Aorta (tissue), 5 donors: Measurements from ENCODE around the gene MORN3. TPM values are rescaled to one million over a fixed set of nuclear protein-coding genes. Genes with fewer than 3 reads are reported as not detected.

Experiments
- ATAC-seq: fragments of 200-7000 bp; cut with Tn5 transposase; one replicate; pipeline ENCODE4 v1.9.1; 2022; ENCODE audit warnings: moderate library complexity; ENCODE audit not compliant: low FRiP score
- DNase-seq, 2 donors: peaks; one replicate each; pipeline ENCODE4 v3.0.0-alpha.2; 2020
- H3K27ac ChIP-seq, 2 donors: one replicate each; pipeline ENCODE4 v1.5.1; 2013; ENCODE audit warnings: low read length in 2 of 2, mild to moderate bottlenecking in 2 of 2, moderate library complexity in 2 of 2, control low read depth in 1 of 2, inconsistent platforms in 1 of 2, low read depth in 1 of 2
- H3K27me3 ChIP-seq, 2 donors: one replicate each; pipeline ENCODE4 v1.6.1; 2013; ENCODE audit warnings: control low read depth in 1 of 2, low read length in 1 of 2, mild to moderate bottlenecking in 1 of 2, moderate library complexity in 1 of 2; ENCODE audit not compliant: insufficient read depth in 2 of 2, control insufficient read depth in 1 of 2
- H3K36me3 ChIP-seq, 2 donors: one replicate each; pipeline ENCODE4 v1.6.1; 2013; ENCODE audit warnings: control low read depth in 1 of 2, low read length in 1 of 2, mild to moderate bottlenecking in 1 of 2; ENCODE audit not compliant: insufficient read depth in 2 of 2, control insufficient read depth in 1 of 2
- H3K4me1 ChIP-seq, 2 donors: one replicate each; pipeline ENCODE4 v1.6.1; 2013; ENCODE audit warnings: low read length in 2 of 2, control low read depth in 1 of 2, mild to moderate bottlenecking in 1 of 2, moderate library complexity in 1 of 2; ENCODE audit not compliant: insufficient read depth in 2 of 2, control insufficient read depth in 1 of 2
- H3K4me3 ChIP-seq, 2 donors: one replicate each; pipeline ENCODE4 v1.5.1; 2013; ENCODE audit warnings: low read length in 2 of 2, control low read depth in 1 of 2, mild to moderate bottlenecking in 1 of 2
- H3K9me3 ChIP-seq: one replicate; pipeline ENCODE4 v1.6.1; 2013; ENCODE audit warnings: mild to moderate bottlenecking, low read length; ENCODE audit not compliant: control insufficient read depth
- WGBS, 2 donors: extraction: QIAGEN DNeasy Blood & Tissue Kit; methylation state at CpG; one replicate each; pipeline ENCODE4 v1.1.7; 2013; 5-methylcytosine and 5-hydroxymethylcytosine counted together
- intact Hi-C, 2 donors: fragments of 100-400 bp; cut with DNase I; formaldehyde crosslinking; loops; one replicate each; pipeline versions ENCODE4 v1.14.2 to v1.15.0; 2022
- polyA plus RNA-seq, 2 donors: library from polyadenylated mRNA; stranded (reverse); fragments of 200-250 nt; gene quantifications; one replicate each; pipeline ENCODE4 v1.2.3, GENCODE V29; 2013
- total RNA-seq, 2 donors: library from RNA; stranded (reverse); fragmentation: NEBNext Ultra II Directional; extraction: Animal tissue kit (Norgen Biotek cat#: 25700); gene quantifications; one replicate each; pipeline ENCODE4 v1.2.1, GENCODE V29; 2021
- donor health status: healthy with polysubstance abuse.
- donor health status: Bipolar disorder and iron deficiency.
- donor health status: DM: no; HTN: no; CAD: no.
- donor health status: DM: no; HTN: no; CAD: no.
- donor health status: DM: yes; HTN: yes; CAD: no.

Gene MORN3
- total and polyA plus RNA-seq, 4 donors: 0.57 to 1.4 (median 1.3) TPM; not detected in 1

GRCh38 chr12:121610239-121611149, 59.0 kb downstream of the MORN3 start:
- Histone ChIP-seq H3K27me3 (no peaks in the 10 kb centered on the region), H3K4me1 (no peaks in the 10 kb centered on the region), H3K36me3 (no peaks in the 10 kb centered on the region), H3K9me3 (no peaks in the 10 kb centered on the region), H3K27ac (peak overlapping the region; percentile 30 to 39), H3K4me3 (no peak overlapping the region)
- DNase-seq: no peak
- intact Hi-C loops: no loop called here
- WGBS, 2 donors: 12% methylated on average over 11 of the region's 11 CpGs
- ATAC-seq: peak; percentile 66

GRCh38 chr12:121608301-121608700, 61.2 kb downstream of the MORN3 start:
- intact Hi-C loops: no loop called here
- WGBS, 2 donors: 93 to 94% methylated on average over 6 of the region's 6 CpGs
- no peak for ATAC-seq

GRCh38 chr12:121603581-121603980, 65.9 kb downstream of the MORN3 start:
- H3K27ac ChIP-seq: no peak overlapping the region
- intact Hi-C loops: no loop called here
- no peaks in the 10 kb centered on the region for H3K4me1 ChIP-seq
- H3K4me3 ChIP-seq: no peak overlapping the region
- H3K27me3 ChIP-seq: no peaks in the 10 kb centered on the region
- 98% methylated on average over 6 of the region's 6 CpGs for WGBS, 2 donors
- no peaks in the 10 kb centered on the region for H3K36me3 ChIP-seq
- no peak for ATAC-seq
- no peaks in the 10 kb centered on the region for H3K9me3 ChIP-seq
- no peak for DNase-seq

More at GRCh38 chr12:121608301-121608700, 61.2 kb downstream of the MORN3 start:
- Histone ChIP-seq H3K4me1 (no peaks in the 10 kb centered on the region), H3K9me3 (no peaks in the 10 kb centered on the region), H3K36me3 (no peaks in the 10 kb centered on the region), H3K27ac (no peak overlapping the region), H3K4me3 (no peak overlapping the region), H3K27me3 (no peaks in the 10 kb centered on the region)
- no peak for DNase-seq

- Histone ChIP-seq H3K27ac (no peak overlapping the region), H3K36me3 (no peaks in the 10 kb centered on the region), H3K4me3 (no peak overlapping the region), H3K9me3 (no peaks in the 10 kb centered on the region), H3K27me3 (no peaks in the 10 kb centered on the region), H3K4me1 (no peaks in the 10 kb centered on the region)
- no peak for ATAC-seq
- intact Hi-C loops: no loop called here
- no peak for DNase-seq
- WGBS, 2 donors: 58 to 70% methylated on average over 6 of the region's 6 CpGs
Measured at GRCh38 chr12:121602766-121603165, 66.7 kb downstream of the MORN3 start.

- H3K4me3 ChIP-seq: no peak overlapping the region
- intact Hi-C loops: no loop called here
- H3K9me3 ChIP-seq: no peaks in the 10 kb centered on the region
- DNase-seq (no peak), ATAC-seq (no peak)
- 86 to 88% methylated on average over 6 of the region's 6 CpGs for WGBS, 2 donors
- H3K36me3 ChIP-seq: no peaks in the 10 kb centered on the region
- no peak overlapping the region for H3K27ac ChIP-seq
- no peaks in the 10 kb centered on the region for H3K27me3 ChIP-seq
- no peaks in the 10 kb centered on the region for H3K4me1 ChIP-seq
Measured at GRCh38 chr12:121600702-121601336, 68.6 kb downstream of the MORN3 start.

Other genes with a start within 250 kb of the MORN3 start
- 10 to 100 TPM; 12.8 to 28.0 TPM for gene KDM2B, start 88.6 kb downstream of the MORN3 start, total RNA-seq
- gene KDM2B, start 88.6 kb downstream of the MORN3 start, polyA plus RNA-seq: 10 to 100 TPM in 1 of 2 donors, 1 to 10 TPM in 1; 8.0 to 15.7 TPM
- gene ORAI1, start 43.1 kb downstream of the MORN3 start, total RNA-seq: 10 to 100 TPM; 11.0 to 12.5 TPM
- 1 to 10 TPM; 3.6 to 7.1 TPM for gene ORAI1, start 43.1 kb downstream of the MORN3 start, polyA plus RNA-seq
- gene TMEM120B, start 43.1 kb upstream of the MORN3 start, total RNA-seq: 10 to 100 TPM in 1 of 2 donors, 1 to 10 TPM in 1; 8.6 to 12.0 TPM
- gene TMEM120B, start 43.1 kb upstream of the MORN3 start, polyA plus RNA-seq: 1 to 10 TPM; 1.5 to 9.6 TPM
- 10 to 100 TPM in 1 of 2 donors, 1 to 10 TPM in 1; 5.6 to 18.0 TPM for gene RHOF, start 124.0 kb upstream of the MORN3 start, total RNA-seq
- 10 to 100 TPM in 1 of 2 donors, 1 to 10 TPM in 1; 5.2 to 12.5 TPM for gene RHOF, start 124.0 kb upstream of the MORN3 start, polyA plus RNA-seq
- gene SETD1B, start 134.4 kb upstream of the MORN3 start, total RNA-seq: 10 to 100 TPM; 30.9 to 31.9 TPM
- 10 to 100 TPM in 1 of 2 donors, 1 to 10 TPM in 1; 4.4 to 33.4 TPM for gene SETD1B, start 134.4 kb upstream of the MORN3 start, polyA plus RNA-seq
- 1 to 10 TPM; 3.1 to 5.2 TPM for gene HPD, start 189.2 kb upstream of the MORN3 start, total RNA-seq
- 10 to 100 TPM in 1 of 2 donors, 1 to 10 TPM in 1; 6.6 to 14.4 TPM for gene HPD, start 189.2 kb upstream of the MORN3 start, polyA plus RNA-seq
- gene PSMD9, start 219.1 kb upstream of the MORN3 start, total RNA-seq: 10 to 100 TPM; 37.2 to 42.3 TPM
- 10 to 100 TPM; 39.4 to 81.8 TPM for gene PSMD9, start 219.1 kb upstream of the MORN3 start, polyA plus RNA-seq
- 1 to 10 TPM; 2.8 to 3.9 TPM for gene CFAP251, start 248.9 kb upstream of the MORN3 start, total RNA-seq
- 1 to 10 TPM in 1 of 2 donors, under 1 TPM in 1; 0.88 to 1.6 TPM for gene CFAP251, start 248.9 kb upstream of the MORN3 start, polyA plus RNA-seq